ES-I3 (cell line): ENCODE data around the gene FAM53A.

ENCODE experiments used
- H3K36me3 ChIP-seq: 2 replicates; pipeline ENCODE4 v1.6.1; 2013; ENCODE audit warnings: mild to moderate bottlenecking, low read length, control low read depth, moderate library complexity; ENCODE audit not compliant: insufficient read depth
- H3K4me1 ChIP-seq: 2 replicates; pipeline ENCODE4 v1.6.1; 2013; ENCODE audit warnings: mild to moderate bottlenecking, control low read depth, low read length; ENCODE audit not compliant: insufficient read depth
- H3K9ac ChIP-seq: 2 replicates; pipeline ENCODE4 v1.6.1; 2013; ENCODE audit warnings: low read depth, mild to moderate bottlenecking, low read length, moderate library complexity
- H3K9me3 ChIP-seq: 2 replicates; pipeline ENCODE4 v1.6.1; 2013; ENCODE audit warnings: mild to moderate bottlenecking, low read length, moderate library complexity; ENCODE audit not compliant: control insufficient read depth, insufficient read depth

The FAM53A gene

DNA sequence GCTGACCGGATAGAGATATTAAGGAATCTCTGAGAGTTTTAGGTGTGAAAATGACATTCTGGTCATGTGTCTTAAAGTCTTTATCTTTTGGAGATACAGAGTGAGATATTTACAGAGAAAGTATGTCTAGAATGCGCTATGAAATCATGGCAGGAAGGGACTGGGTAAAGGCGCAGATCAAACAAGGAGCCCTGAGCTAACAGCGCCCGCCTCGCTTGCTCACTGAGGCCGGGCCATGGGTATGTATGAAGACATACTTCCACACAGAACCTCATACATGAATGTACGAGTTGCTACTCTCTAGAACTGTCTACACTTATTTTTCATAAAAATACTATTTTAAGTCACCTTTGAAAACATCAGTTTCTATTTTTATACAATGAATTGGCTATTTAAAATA lies 20.0 kb downstream of the FAM53A start:
- H3K9me3 ChIP-seq: no peaks in the 10 kb centered on the region
- peaks cover 7% of the 10 kb centered on the region; the same call in 1 of the 2 replicates for H3K4me1 ChIP-seq
- H3K36me3 ChIP-seq: no peaks in the 10 kb centered on the region
- H3K9ac ChIP-seq: no peak overlapping the region

DNA sequence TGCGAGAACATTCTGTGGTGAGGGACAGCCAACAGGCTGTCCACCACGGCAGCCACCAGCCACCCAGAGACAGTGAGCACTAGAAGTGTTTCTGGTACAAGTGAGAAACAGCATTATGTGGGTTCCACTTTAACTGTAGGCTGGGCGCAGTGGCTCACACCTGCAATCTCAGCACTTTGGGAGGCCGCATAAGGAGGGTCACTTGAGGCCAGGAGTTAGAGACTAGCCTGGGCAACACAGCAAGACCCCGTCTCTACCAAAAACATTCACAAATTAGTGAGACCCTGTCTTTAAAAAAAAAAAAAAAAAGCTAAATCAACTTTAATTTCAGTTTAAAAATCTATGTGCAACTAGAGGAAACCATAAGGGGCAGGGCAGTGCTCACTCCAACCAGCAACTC lies 20.6 kb downstream of the FAM53A start:
- H3K9ac ChIP-seq: no peak overlapping the region
- H3K36me3 ChIP-seq: no peaks in the 10 kb centered on the region
- H3K9me3 ChIP-seq: no peaks in the 10 kb centered on the region
- peaks cover 4% of the 10 kb centered on the region; the same call in 1 of the 2 replicates for H3K4me1 ChIP-seq

DNA sequence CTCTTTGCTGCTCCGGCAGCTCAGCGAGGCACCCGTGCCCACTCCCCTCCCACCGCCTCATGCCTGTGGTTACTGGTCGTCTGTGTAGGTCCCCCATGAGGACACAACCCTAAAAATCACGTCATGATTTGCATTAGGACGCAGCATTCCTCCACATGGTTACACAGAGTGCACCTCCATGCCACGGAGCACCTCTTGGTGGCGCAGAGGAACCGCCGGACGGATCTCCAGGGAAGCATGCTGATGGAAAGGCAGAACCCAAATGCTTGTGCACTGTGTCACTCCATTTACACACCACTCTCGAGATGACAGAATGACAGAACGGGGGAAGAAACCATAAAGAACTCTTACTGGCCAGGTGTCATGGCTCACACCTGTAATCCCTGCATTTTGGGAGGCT lies 22.4 kb downstream of the FAM53A start:
- Histone ChIP-seq H3K9me3 (no peaks in the 10 kb centered on the region), H3K36me3 (no peaks in the 10 kb centered on the region), H3K9ac (no peak overlapping the region), H3K4me1 (no peaks in the 10 kb centered on the region)

DNA sequence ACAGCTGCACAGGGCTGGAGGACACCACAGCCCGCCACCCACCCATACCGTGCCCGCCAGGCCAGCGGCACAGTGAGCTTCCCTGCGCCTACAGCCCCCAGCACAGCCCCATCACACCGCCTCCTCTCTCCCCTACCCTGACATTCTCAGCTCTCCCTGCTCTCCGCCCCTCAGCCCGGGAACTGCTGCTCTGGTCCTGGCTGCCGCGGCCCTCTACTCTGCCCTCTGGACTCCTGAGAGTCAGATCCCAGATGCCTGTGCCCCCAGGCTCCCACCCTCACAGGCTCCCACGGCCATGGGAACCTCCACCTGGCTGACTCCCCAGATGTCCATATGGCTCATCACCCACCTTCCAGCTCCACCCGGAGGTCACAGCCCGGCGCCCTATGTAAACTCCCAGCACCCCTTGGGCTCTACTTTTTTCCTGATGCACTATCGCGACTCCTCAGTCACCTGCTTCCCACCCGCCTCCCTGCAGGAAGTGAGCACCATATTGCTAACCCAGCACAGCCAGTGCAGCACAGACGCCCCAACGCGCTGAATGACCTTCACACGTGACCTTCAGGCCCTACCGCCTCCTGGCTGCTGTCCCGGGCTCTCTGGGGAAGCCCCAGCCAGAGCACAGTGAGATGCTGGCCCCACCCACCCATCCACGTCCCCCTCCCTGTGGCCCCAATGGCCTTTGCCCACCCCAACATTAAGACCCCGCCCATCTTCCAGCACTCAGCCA lies 23.0 kb downstream of the FAM53A start:
- Histone ChIP-seq H3K9ac (no peak overlapping the region), H3K4me1 (no peaks in the 10 kb centered on the region), H3K36me3 (no peaks in the 10 kb centered on the region), H3K9me3 (no peaks in the 10 kb centered on the region)

GRCh38 chr4:1659104-1660043 lies 24.7 kb downstream of the FAM53A start:
- Histone ChIP-seq H3K9me3 (no peaks in the 10 kb centered on the region), H3K4me1 (no peaks in the 10 kb centered on the region), H3K9ac (no peak overlapping the region), H3K36me3 (no peaks in the 10 kb centered on the region)

GRCh38 chr4:1658581-1658980 lies 25.5 kb downstream of the FAM53A start:
- no peaks in the 10 kb centered on the region for H3K9me3 ChIP-seq
- no peaks in the 10 kb centered on the region for H3K4me1 ChIP-seq
- no peaks in the 10 kb centered on the region for H3K36me3 ChIP-seq
- H3K9ac ChIP-seq: no peak overlapping the region

GRCh38 chr4:1658146-1658545 lies 26.0 kb downstream of the FAM53A start:
- H3K36me3 ChIP-seq: no peaks in the 10 kb centered on the region
- H3K9ac ChIP-seq: no peak overlapping the region
- H3K9me3 ChIP-seq: no peaks in the 10 kb centered on the region
- H3K4me1 ChIP-seq: no peaks in the 10 kb centered on the region

- Histone ChIP-seq H3K9me3 (no peaks in the 10 kb centered on the region), H3K4me1 (no peaks in the 10 kb centered on the region), H3K9ac (no peak overlapping the region), H3K36me3 (no peaks in the 10 kb centered on the region)
Measured at GRCh38 chr4:1656986-1657385, 27.1 kb downstream of the FAM53A start.

DNA sequence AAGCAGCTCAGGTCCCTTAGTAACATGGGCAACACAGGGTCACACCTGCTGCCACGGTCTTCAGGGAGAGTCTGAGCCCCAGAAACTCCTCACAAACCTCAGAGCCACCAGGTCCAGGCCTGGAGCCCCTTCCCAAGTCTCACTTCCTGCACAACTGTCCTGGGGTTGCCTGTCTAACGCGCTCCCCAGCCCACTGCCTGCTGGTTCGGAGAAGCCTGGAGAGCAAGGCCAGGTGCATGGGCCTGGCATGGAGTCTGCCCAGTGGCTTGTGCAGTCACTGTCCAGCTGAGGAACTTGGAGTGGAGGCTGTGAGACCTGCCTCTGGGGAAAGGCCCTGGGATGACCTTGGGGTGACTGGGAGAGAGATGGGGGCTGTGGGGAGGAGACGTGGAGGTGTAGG lies 28.0 kb downstream of the FAM53A start:
- H3K9ac ChIP-seq: no peak overlapping the region
- H3K36me3 ChIP-seq: no peaks in the 10 kb centered on the region
- no peaks in the 10 kb centered on the region for H3K4me1 ChIP-seq
- H3K9me3 ChIP-seq: no peaks in the 10 kb centered on the region

- no peaks in the 10 kb centered on the region for H3K9me3 ChIP-seq
- H3K9ac ChIP-seq: no peak overlapping the region
- no peaks in the 10 kb centered on the region for H3K36me3 ChIP-seq
- H3K4me1 ChIP-seq: no peaks in the 10 kb centered on the region
Measured at GRCh38 chr4:1655676-1656075, 28.4 kb downstream of the FAM53A start.

DNA sequence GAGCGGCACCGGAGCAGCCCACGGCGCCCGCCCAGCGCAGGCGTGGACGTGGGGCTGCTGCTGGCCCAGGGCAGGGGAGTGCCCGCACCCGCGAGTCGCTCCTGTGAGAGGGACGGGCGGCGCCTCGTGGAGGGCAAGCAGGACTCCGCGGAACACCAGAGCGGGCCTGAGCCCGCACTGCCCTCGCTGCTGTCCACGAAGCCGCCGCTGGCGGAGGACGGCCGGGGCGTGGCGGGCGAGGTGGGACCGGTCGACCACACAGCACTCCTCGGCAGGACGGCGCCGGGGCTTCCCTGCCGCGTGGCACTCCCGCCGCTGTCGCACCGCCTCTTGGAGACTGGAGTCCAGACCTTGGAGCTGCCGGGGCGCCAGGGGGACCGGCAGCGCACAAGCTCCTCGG lies 29.0 kb downstream of the FAM53A start:
- Histone ChIP-seq H3K36me3 (no peaks in the 10 kb centered on the region), H3K9ac (no peak overlapping the region), H3K9me3 (no peaks in the 10 kb centered on the region), H3K4me1 (no peaks in the 10 kb centered on the region)

DNA sequence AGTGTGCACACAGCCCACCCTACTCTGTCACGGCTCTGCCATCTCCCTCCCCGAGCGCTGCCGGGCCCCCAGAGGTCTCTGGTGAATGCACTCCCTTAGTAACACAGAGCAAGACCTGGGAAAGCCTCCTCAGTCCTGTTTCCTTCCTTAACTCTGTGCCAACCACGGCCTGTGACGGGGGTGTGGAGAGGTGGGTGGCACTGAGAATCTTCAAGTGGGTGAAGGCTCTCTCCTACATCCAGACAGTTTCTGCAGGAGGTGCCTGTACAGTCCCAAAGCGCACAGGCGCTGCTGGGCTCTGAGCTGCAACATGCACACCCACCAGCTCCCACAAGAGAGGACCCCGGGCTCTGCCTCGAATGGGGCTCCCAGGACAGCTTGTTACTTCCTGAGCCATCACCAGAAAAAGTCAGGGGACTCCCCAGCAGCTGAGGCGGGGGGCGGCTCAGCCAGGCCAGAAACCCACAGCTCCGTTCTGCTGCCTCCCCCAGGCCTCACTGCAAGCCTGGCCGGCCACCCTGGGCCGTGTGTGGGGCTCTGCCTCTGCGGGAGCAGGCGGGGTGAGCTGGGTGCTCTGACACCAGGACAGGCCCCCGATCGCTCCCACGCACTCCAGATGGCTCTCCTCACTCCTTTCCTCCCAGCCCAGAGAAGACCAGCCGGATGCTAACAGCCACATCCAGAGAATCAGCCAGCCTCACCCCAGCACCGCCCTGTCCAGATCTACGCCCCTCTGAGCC lies 29.7 kb downstream of the FAM53A start:
- no peak overlapping the region for H3K9ac ChIP-seq
- no peaks in the 10 kb centered on the region for H3K9me3 ChIP-seq
- H3K4me1 ChIP-seq: no peaks in the 10 kb centered on the region
- H3K36me3 ChIP-seq: no peaks in the 10 kb centered on the region

DNA sequence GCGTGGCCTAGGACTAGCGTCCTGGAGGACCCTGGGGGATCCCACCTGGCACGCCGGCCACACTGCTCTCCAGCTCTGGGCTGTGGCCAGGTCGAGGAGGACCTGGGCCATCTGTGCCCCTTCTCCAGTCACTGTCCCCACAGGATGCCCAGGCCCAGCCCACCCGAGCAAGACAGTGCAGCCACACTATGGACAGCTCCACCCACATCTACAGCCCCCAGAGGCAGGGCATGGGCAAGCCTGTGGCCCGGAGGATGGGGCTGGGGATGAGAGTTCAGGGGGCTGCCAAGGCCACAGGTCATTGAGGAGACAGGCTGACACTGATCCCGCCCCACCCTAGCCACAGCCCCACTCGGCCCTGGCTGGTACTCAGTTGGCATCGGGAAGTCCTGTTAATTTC lies 30.3 kb downstream of the FAM53A start:
- no peaks in the 10 kb centered on the region for H3K9me3 ChIP-seq
- no peaks in the 10 kb centered on the region for H3K4me1 ChIP-seq
- H3K9ac ChIP-seq: no peak overlapping the region

DNA sequence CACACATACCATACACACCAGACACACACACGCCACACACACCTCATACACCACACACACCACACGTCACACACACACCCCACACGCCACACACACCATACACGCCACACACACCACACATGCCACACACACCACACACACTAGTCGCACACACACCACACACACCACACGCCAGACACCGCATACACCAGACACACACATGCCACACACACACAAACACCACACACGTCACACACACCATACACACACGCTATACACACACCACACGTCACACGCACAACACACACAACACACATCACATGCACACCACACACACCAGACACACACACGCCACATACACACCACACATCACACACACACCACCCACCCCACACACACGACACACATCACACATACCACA lies 32.0 kb downstream of the FAM53A start:
- H3K9me3 ChIP-seq: no peaks in the 10 kb centered on the region
- no peaks in the 10 kb centered on the region for H3K36me3 ChIP-seq
- no peaks in the 10 kb centered on the region for H3K4me1 ChIP-seq
- H3K9ac ChIP-seq: no peak overlapping the region

More for the DNA sequence above, 30.3 kb downstream of the FAM53A start:
- no peaks in the 10 kb centered on the region for H3K36me3 ChIP-seq
